ENCODE measurements around the gene HP. TPM values are rescaled to one million over a fixed set of nuclear protein-coding genes. Genes with fewer than 3 reads are reported as not detected.

HP gene
- total RNA-seq, 2 experiments from 2014 or later = not detected

Other genes with a start within 250 kb of the HP start
- 10 to 100 TPM; 53.9 to 57.4 TPM for gene AP1G1, start 245.7 kb upstream of the HP start, total RNA-seq
- 10 to 100 TPM; 13.6 to 14.9 TPM for gene ATXN1L, start 208.5 kb upstream of the HP start, total RNA-seq
- 1 to 10 TPM; 5.6 to 6.2 TPM for gene ZNF821, start 170.3 kb upstream of the HP start, total RNA-seq
- gene IST1, start 159.0 kb upstream of the HP start, total RNA-seq = 100 to 1,000 TPM; 157 to 175 TPM
- gene PKD1L3, start 54.1 kb upstream of the HP start, total RNA-seq = under 1 TPM; 0.16 to 0.34 TPM
- gene DHODH, start 45.8 kb upstream of the HP start, total RNA-seq = 10 to 100 TPM; 26.5 to 26.8 TPM
- not detected for gene HPR, start 8.7 kb downstream of the HP start, total RNA-seq
- 10 to 100 TPM; 20.6 to 21.7 TPM for gene TXNL4B, start 39.1 kb downstream of the HP start, total RNA-seq
- 10 to 100 TPM; 70.4 to 71.8 TPM for gene DHX38, start 39.3 kb downstream of the HP start, total RNA-seq
- gene PMFBP1, start 117.7 kb downstream of the HP start, total RNA-seq = 1 to 10 TPM; 1.1 to 1.2 TPM